HG03575 (cell line): ENCODE measurements around the gene RPA3.

Experiments used
- ATAC-seq: cut with Tn5 transposase; IDR thresholded peaks from one replicate; pipeline ENCODE4 v1.9.1; 2021; ENCODE audit not compliant: unreplicated experiment, insufficient number of reproducible peaks, low FRiP score; ENCODE audit errors: extremely low read depth

Gene RPA3

GRCh38 chr7:7628476-7628875 is 89.9 kb downstream of the RPA3 start:
- ATAC-seq: no peak

GRCh38 chr7:7620644-7621210 is 97.7 kb downstream of the RPA3 start:
- no peak for ATAC-seq

DNA sequence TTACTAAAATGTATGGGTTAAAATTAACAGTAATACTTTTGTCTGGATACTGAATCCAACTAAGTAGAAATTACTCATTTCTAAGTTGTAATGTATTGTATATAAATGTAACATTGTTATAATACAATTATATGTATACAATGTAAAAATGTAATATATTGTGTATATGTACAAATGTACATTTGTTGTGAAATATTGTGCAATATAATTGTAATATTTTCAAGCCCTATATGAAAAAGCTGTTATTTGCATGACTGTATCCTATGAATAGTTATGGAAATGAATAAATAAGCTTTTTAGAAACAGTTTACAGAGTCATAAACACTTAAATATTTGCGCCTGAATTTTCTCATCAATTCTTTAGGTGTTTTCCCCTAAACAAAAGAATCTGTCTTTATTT is 98.2 kb downstream of the RPA3 start:
- ATAC-seq: no peak

DNA sequence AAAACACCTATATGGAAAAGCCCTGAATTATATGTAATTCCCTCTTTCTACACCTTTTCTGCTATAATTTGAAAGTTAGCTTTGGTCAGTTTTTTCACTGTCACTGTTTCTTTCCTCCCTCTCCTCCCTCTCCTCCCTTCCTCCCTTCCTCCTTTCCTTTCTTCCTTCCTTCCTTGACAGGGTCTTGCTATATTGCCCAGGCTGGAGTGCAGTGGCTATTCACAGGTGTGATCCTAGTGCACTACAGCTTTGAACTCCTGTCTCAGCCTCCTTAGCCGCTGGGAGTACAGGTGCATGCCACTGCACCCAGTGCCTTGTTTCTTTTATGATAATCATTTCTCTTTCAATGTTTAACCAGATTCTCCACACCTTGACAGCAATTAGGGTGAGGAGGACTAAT is 100.0 kb downstream of the RPA3 start:
- no peak for ATAC-seq

DNA sequence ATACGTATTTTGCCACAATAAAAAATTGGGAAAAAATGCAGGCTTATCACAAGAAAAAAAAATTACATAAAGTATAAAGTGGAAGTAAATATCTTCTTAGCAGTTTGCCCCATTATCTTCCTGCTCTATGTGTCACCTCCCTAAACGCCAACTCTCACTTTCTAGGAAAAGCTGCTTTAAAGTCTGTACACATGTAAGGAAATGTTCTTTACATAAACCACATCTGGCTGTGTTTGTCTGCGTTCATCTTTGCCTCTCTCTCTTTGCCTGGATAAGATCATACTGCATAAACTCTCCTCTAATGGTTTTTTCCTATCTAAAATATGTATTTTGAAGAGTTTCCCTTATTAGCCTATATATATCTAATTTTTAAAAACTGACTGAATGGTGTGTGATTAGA is 100.9 kb downstream of the RPA3 start:
- ATAC-seq: no peak

DNA sequence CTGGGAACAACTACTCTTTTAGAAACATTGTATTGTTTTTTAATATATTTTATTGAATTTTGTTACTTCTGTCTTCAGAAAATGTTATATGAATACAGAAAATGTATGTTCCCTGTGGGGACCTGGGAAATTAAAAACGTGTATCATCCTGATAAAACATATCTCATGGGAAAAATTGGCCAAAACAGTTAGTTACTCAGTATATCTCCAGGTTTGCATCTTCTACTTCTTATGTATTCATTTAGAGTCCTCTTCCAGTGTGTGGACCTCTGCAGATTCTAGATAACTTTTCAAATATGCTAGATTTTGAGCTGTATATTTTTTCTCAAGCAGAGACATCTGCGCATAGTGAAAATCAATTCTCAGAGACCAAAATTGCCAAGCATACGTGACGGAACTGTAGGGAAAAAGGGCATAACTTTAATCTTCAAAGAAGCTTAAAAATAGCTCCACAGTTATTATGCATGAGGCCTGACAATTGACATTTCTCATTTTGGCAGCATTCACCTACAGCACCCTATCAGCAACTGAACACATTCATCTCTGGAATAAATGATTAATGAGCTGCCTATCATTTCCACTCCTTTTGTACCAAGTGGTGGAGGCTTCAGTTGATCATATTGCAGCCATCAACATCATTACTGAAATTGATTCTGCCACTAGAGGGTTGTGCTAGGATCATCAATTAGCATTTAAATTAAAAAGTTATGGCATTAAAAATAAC is 104.2 kb downstream of the RPA3 start:
- no peak for ATAC-seq

DNA sequence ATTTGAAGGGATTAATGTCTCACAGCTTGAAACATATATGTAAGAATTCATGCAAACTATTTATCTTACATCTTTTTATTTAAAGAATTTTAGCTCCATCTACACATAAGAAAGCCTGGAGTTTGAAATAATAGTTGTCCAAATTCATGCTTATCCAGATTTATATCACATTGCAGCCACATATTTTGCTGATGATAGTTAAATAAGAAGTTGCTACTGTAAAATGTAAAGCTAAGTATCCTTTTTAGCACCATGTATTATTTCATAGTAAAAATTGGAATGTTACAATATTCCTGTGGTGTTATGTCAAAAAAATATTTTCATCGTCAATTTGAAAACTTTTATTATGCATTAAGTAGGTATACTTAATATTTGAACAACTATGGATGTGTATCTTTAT is 105.2 kb downstream of the RPA3 start:
- no peak for ATAC-seq

DNA sequence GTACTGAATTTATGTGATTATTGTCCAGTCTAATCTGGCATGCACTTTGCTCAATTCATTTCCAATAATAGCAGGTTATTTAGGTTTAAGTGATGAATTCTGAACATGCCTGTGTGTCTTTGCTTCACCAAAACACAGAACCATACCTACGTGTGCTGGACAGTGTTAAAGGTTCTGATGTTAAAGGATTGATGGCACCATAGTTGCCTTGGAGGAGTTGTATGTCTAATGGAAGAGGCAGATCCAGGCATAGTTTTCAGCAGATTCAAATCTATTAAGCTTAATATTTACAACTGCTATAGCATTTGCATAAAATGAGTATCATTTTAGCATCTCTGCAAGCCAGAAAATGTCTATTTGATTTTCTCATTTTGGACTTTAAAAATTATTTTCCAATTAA is 105.9 kb downstream of the RPA3 start:
- ATAC-seq: no peak

- ATAC-seq: no peak
These were observed 109.1 kb downstream of the RPA3 start for GRCh38 chr7:7609330-7609729.

- ATAC-seq: no peak
These were observed 111.4 kb downstream of the RPA3 start for GRCh38 chr7:7607010-7607409.

GRCh38 chr7:7596176-7596575 is 122.2 kb downstream of the RPA3 start:
- no peak for ATAC-seq

DNA sequence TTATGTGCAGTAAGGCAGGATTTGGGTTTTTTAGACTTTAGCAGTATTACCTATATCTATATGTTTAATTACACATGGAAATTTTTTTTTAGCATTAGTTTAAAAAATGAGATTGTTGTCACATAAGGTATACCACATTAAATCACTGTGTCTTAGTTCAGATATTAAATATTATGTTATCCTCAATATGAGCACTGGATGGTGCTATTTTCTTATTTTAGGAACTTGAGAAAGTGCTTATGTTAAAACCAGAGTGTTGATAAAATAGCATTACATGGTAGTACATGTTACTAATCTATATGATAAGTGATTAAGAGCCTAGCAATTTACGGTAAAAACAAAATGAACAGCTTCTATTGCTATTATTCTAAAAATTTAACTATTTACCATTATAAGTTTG is 123.0 kb downstream of the RPA3 start:
- ATAC-seq: no peak
